Measurements from ENCODE around the gene RAN. TPM values are rescaled to one million over a fixed set of nuclear protein-coding genes. Genes with fewer than 3 reads are reported as not detected.

Gene RAN
- total RNA-seq, 1 experiment from 2014 or later = 1,538 TPM

GRCh38 chr12:130909111-130909510, 37.2 kb downstream of the RAN start:
- no peaks in the 10 kb centered on the region for H3K4me1 Mint-ChIP-seq (ENCODE audit: low read depth, unreplicated experiment)
- peaks cover 7% of the 10 kb centered on the region for H3K9me3 Mint-ChIP-seq (ENCODE audit: low read depth, unreplicated experiment)
- H3K27ac Mint-ChIP-seq (ENCODE audit: unreplicated experiment) = no peak overlapping the region
- H3K36me3 Mint-ChIP-seq (ENCODE audit: insufficient read depth, unreplicated experiment) = no peaks in the 10 kb centered on the region
- no peak overlapping the region for H3K4me3 Mint-ChIP-seq (ENCODE audit: low read depth, unreplicated experiment)
- no peak for TF ChIP-seq CTCF (IDR thresholded peaks at IDR 0.05; ENCODE audit: unreplicated experiment)
- no peak for DNase-seq
- intact Hi-C loops (cut with micrococcal nuclease; ENCODE audit: unreplicated experiment) = no loop called here
- CTCF ChIA-PET = no interaction called here
- H3K27me3 Mint-ChIP-seq (ENCODE audit: unreplicated experiment) = no peaks in the 10 kb centered on the region
- no TSS peak for BruUV-seq (replicated peaks)

- H3K36me3 Mint-ChIP-seq (ENCODE audit: insufficient read depth, unreplicated experiment) = no peaks in the 10 kb centered on the region
- CTCF ChIA-PET = no interaction called here
- no peaks in the 10 kb centered on the region for H3K4me1 Mint-ChIP-seq (ENCODE audit: low read depth, unreplicated experiment)
- no TSS peak for BruUV-seq (replicated peaks)
- H3K9me3 Mint-ChIP-seq (ENCODE audit: low read depth, unreplicated experiment) = peaks cover 7% of the 10 kb centered on the region
- H3K27ac Mint-ChIP-seq (ENCODE audit: unreplicated experiment) = no peak overlapping the region
- H3K27me3 Mint-ChIP-seq (ENCODE audit: unreplicated experiment) = peaks cover under 1% of the 10 kb centered on the region
- no peak overlapping the region for H3K4me3 Mint-ChIP-seq (ENCODE audit: low read depth, unreplicated experiment)
- intact Hi-C loops (cut with micrococcal nuclease; ENCODE audit: unreplicated experiment) = no loop called here
- no peak for DNase-seq
- no peak for TF ChIP-seq CTCF (IDR thresholded peaks at IDR 0.05; ENCODE audit: unreplicated experiment)
Measured at GRCh38 chr12:130911193-130911592, 39.3 kb downstream of the RAN start.

GRCh38 chr12:130911933-130912332, 40.1 kb downstream of the RAN start:
- no peak overlapping the region for H3K27ac Mint-ChIP-seq (ENCODE audit: unreplicated experiment)
- no peaks in the 10 kb centered on the region for H3K36me3 Mint-ChIP-seq (ENCODE audit: insufficient read depth, unreplicated experiment)
- intact Hi-C loops (cut with micrococcal nuclease; ENCODE audit: unreplicated experiment) = no loop called here
- no peak for DNase-seq
- no peak for TF ChIP-seq CTCF (IDR thresholded peaks at IDR 0.05; ENCODE audit: unreplicated experiment)
- no peaks in the 10 kb centered on the region for H3K4me1 Mint-ChIP-seq (ENCODE audit: low read depth, unreplicated experiment)
- H3K4me3 Mint-ChIP-seq (ENCODE audit: low read depth, unreplicated experiment) = no peak overlapping the region
- H3K9me3 Mint-ChIP-seq (ENCODE audit: low read depth, unreplicated experiment) = peaks cover 7% of the 10 kb centered on the region
- no TSS peak for BruUV-seq (replicated peaks)
- CTCF ChIA-PET = no interaction called here
- H3K27me3 Mint-ChIP-seq (ENCODE audit: unreplicated experiment) = peaks cover 7% of the 10 kb centered on the region

GRCh38 chr12:130916241-130916911, 44.5 kb downstream of the RAN start:
- H3K4me1 Mint-ChIP-seq (ENCODE audit: low read depth, unreplicated experiment) = no peaks in the 10 kb centered on the region
- H3K9me3 Mint-ChIP-seq (ENCODE audit: low read depth, unreplicated experiment) = peaks cover 3% of the 10 kb centered on the region
- CTCF ChIA-PET = no interaction called here
- no peak for TF ChIP-seq CTCF (IDR thresholded peaks at IDR 0.05; ENCODE audit: unreplicated experiment)
- no TSS peak for BruUV-seq (replicated peaks)
- no peak overlapping the region for H3K27ac Mint-ChIP-seq (ENCODE audit: unreplicated experiment)
- H3K4me3 Mint-ChIP-seq (ENCODE audit: low read depth, unreplicated experiment) = no peak overlapping the region
- intact Hi-C loops (cut with micrococcal nuclease; ENCODE audit: unreplicated experiment) = no loop called here
- peaks cover 52% of the 10 kb centered on the region for H3K27me3 Mint-ChIP-seq (ENCODE audit: unreplicated experiment)
- H3K36me3 Mint-ChIP-seq (ENCODE audit: insufficient read depth, unreplicated experiment) = no peaks in the 10 kb centered on the region
- no peak for DNase-seq
